GM19099 (cell line): ENCODE measurements around the gene CYB5D1.

Experiments
- POLR2A ChIP-seq: IDR thresholded peaks from 3 replicates; pipeline ENCODE4 v1.6.1; 2011; ENCODE audit warnings: low read depth; ENCODE audit not compliant: insufficient read length; ENCODE audit errors: extremely low read depth

The CYB5D1 gene, protein sequence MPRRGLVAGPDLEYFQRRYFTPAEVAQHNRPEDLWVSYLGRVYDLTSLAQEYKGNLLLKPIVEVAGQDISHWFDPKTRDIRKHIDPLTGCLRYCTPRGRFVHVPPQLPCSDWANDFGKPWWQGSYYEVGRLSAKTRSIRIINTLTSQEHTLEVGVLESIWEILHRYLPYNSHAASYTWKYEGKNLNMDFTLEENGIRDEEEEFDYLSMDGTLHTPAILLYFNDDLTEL

DNA sequence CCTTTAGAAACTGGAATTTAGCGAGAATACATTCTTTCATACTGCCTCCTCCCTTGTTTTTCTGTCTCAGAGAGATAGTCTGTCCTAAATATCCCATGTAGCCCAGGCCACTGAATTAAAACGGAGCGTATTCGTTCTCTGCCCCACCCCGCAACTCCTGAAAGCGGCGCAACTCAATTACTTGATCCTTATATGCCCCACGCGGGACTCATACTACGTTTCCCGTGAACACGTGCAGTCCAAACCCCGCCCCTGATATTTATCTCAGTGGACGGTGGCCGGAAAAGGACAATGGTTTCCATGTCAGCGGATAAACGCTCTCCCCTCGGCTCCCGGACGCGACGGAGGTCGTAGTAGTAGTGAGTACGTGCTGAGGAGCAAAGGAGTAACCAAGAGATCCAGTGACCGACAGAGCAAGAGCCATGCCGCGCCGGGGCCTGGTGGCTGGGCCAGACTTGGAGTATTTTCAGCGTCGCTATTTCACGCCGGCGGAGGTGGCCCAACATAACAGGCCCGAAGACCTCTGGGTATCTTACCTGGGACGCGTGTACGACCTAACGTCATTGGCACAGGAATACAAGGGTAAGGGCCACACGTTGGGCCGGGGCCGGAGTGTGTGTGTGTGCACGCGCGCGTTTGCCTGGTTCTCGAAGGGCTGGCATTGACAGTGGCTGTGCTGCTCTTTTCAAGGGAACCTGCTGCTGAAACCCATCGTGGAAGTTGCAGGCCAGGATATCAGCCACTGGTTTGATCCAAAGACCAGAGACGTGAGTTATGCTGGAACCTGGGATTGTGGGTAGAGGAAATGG, at the start of gene CYB5D1:
TSS of gene CYB5D1 (plus strand) at position 291 of the 809 bp plus-strand sequence. CDS start at position 423, 132 bp downstream.
- no peak for TF ChIP-seq POLR2A

DNA sequence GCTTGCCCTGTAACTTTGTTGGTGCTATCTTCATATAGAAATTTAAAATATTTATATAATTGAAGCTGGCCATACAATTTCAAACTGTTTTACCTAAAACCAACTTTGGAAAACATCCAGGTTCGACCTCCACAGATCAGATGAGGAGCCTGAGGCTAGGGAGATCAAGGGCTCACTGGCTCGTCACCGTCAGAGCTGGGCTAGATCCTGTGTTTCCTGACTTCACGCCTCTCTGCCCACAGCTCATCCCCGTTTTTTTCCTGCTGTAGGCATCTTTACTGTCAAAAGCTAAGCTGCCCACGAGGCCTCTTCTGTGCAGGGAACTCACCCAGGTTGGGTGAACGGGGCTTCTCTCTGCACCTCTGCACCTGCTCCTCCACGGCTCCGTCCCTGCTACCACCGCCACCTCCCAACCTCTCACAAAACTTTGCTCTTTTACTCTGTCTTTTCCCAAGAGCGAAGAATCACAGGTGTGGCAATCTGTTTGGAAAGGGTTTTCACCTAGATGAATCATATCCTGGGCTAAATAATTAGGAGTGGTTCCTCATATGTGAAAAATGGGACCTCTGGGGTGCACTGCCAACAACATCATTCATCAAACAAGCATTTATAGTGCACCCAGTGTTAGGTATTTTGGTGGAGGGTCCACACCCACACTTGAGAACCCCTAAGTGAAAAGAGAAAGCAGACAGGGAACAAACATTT, 48.6 kb upstream of the CYB5D1 start:
- TF ChIP-seq POLR2A: no peak

DNA sequence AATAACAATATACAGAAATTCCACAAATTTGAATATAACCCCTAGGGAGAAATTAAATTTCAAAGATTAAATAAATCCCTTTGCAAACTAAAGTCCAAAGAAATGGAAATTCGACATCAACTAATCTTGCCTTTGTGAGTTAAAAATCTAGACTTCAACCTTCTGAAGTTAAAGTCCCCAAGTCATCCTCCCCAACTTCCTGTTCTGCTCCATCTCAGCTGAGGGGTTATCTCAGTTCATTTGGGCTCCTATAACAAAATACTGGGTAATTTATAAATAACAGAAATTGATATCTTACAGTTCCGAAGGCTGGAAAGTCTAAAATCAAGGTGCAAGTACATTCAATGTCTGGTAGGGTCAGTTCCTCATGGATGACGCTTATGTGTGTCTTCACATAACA, 46.6 kb upstream of the CYB5D1 start:
- no peak for TF ChIP-seq POLR2A

DNA sequence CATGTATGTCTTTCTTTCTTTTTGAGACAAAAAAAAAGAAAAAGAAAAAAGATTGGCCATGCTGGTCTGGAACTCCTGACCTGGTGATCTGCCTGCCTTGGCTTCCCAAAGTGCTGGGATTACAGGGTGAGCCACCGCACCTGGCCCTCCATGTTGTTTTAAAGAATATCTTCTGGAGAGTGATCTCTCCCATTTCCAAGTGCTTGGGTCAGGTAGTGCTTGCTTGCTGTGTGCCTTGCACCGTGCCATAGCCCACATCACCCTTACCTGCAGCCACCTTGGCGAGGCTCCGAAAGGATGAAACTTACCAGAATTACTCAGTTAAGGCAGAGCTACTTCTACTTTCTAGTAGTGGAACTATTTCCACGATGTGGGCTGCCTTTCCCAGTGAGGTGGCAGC, 42.8 kb upstream of the CYB5D1 start:
- no peak for TF ChIP-seq POLR2A

DNA sequence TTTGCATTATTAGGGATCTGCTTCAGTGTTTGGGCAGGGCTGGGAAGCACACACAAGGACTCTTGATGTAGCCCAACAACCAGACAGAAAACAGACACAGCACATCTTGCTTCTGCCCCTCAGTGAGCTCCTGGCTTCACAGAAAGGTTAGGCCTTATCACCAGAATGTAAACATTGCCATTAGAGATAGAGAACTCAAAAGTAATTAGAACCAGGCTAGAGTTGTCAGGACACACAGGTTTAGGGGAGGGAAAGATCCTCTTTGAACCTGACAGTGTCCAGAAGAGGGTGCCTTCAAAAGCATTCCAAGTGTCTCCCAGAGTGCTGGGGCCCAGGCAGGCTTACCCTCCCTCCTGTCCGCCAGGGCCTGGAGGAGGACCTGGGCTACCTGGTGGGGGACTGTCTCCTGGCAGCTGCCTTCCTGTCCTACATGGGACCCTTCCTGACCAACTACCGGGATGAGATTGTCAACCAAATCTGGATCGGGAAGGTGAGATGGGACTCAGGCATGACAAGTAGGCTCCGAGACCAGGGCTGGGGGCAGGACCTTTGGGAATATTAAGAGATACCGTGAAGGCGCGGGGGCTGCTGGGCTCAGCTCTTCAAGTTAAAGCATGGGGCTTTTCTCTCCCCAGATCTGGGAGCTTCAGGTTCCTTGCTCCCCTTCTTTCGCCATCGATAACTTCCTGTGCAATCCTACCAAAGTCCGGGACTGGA, 40.7 kb upstream of the CYB5D1 start:
- TF ChIP-seq POLR2A: no peak

DNA sequence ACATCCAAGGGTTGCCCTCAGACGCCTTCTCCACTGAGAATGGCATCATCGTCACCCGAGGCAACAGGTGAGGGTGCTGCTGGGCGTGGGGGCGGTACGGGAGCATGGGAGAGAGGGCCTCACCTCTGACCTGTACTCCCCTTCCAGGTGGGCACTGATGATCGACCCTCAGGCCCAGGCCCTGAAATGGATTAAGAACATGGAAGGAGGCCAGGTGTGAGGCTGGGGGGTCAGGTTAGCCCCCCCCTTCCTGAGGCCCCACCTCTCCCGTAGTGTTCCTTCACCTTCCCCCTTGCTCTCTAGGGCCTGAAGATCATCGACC, 40.2 kb upstream of the CYB5D1 start:
- TF ChIP-seq POLR2A: no peak

DNA sequence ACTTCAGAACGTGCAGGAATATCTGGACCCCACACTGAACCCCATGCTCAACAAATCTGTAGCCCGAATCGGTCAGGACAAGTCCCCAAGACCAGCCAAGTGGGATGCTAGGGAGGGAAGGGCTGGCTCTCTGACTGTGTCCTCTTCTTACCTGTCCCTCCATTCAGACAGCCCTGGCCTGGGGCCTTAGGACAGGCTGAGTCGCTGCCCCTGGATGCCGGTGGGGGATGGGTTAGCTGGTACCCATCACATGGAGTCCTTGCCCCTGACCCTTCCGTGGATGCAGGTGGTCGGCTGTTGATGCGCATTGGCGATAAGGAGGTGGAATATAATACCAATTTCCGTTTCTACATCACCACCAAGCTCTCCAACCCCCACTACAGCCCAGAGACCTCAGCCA, 39.8 kb upstream of the CYB5D1 start:
- TF ChIP-seq POLR2A: no peak

DNA sequence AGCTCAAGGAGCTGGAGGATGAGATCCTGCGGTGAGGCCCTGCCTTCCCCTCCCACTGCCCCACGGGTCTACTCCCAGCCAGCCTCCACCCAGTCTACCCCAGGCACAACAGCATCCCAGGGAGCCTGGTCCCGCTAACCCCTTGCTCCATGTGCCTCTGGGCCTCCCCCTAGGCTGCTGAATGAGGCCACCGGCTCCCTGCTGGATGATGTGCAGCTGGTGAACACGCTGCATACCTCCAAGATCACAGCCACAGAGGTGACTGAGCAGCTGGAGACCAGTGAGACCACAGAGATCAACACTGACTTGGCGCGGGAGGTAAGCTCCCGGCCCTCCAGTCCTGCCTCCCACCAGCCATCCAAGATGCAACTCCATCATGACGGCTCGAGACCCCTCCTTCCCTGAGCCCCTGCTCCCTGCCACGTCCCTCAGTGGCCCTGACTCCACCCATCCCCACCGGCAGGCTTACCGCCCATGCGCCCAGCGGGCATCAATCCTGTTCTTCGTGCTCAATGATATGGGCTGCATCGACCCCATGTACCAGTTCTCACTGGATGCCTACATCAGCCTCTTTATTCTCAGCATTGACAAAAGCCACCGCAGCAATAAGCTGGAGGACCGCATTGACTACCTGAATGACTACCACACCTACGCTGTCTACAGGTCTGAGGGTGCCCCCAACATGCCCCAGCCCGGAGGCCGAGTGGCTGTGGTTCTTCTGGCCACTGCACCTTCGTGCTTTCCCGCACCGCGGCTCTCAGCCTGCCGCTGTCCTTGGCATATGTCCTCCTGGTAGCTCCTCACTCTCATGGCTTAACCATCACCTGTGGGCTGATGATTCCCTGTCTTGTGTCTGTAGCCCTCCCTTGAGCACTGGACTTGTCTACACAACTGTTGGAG, 38.8 kb upstream of the CYB5D1 start:
- TF ChIP-seq POLR2A: no peak

DNA sequence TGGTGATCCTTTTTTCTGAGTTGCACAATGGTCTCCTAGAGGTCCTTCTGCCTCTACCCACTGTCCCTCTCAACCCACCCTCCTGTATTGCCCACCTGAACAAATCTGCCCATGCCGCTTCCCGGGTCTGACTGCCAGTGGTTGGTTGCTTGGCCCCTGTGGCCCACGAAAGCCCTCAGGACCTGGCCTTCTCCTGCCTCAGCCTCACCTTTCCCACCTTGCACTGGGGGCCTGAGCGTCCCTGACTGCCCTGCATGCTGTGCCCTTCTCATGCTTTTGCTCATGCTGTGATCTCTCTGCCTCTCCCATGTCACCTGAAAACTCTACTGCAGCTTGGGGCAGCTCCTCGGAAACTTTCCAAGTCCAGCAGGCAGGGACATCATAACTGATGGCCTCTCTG, 37.6 kb upstream of the CYB5D1 start:
- no peak for TF ChIP-seq POLR2A

DNA sequence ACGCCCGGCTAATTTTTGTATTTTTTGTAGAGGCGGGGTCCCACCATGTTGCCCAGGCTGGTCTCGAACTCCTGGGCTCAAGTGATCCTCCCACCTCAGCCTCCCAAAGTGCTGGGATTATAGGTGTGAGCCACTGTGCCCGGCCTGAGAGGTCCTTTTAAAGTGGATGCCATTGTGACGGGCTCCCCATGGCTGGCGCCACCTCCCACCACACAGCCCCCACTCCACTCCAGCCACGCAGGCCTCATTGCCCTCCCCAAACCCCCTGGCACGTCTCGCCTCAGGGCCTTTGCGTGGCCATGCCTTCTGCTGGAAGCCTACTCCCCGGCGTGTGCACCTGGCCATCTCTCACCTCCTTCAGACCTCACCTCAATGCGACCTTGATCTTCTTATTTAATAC, 35.7 kb upstream of the CYB5D1 start:
- no peak for TF ChIP-seq POLR2A

DNA sequence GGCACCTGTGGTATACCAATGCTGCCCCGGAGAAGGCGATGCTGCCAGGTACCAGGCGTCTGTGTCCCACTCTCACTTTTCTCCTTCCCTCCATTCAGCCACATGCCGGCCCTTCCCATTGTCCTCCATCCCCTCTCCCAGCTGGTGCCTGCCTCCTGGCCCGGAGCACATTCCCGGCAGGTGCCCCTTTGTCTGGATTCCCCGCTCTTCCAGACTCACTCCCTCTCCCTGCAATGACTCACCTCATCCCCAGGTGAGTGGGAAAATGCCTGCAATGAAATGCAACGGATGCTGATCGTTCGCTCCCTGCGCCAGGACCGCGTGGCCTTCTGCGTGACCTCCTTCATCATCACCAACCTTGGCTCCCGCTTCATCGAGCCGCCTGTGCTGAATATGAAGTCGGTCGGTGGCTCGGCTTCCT, 34.2 kb upstream of the CYB5D1 start:
- no peak for TF ChIP-seq POLR2A

DNA sequence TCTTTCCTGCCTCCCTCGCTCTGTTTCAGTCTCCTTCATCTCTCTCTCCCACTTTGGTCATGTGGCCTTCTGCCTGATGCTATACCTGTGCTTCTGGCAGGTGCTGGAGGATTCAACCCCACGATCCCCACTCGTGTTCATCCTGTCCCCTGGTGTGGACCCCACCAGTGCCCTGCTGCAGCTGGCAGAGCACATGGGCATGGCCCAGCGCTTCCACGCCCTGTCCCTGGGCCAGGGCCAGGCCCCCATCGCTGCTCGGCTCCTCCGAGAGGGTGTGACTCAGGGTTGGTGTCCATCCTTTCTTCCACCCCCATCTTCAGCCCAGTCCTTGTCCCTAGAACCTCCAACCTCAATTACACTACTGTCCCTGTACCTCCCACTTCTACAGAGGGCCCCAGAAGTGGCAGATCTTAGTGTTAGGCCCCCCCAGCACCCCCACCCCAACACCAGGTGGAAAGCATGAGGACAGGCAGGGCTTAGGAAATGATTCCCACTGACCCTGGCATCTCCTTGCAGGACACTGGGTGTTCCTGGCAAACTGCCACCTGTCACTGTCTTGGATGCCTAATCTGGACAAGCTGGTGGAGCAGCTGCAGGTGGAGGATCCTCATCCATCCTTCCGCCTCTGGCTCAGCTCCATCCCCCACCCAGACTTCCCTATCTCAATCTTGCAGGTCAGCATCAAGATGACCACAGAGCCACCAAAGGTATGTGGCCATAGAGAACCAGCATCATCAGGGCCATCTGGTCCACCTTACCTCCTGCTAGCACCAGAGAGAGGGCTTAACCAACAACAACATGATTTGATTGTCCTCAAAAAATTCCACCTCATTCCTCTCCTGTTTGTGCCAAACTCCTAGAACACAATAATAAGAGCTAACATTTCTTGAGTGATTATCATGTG, 33.5 kb upstream of the CYB5D1 start:
- no peak for TF ChIP-seq POLR2A
